ENCODE results near the gene CEL.
A peak's percentile ranks its signal among the peaks of the same experiment; 100 is the strongest.
"Not testable (repeated sequence)": the region's sequence is repeated elsewhere in the genome, so short reads cannot be mapped to it uniquely, and the experiment has no call there.

CEL gene

DNA sequence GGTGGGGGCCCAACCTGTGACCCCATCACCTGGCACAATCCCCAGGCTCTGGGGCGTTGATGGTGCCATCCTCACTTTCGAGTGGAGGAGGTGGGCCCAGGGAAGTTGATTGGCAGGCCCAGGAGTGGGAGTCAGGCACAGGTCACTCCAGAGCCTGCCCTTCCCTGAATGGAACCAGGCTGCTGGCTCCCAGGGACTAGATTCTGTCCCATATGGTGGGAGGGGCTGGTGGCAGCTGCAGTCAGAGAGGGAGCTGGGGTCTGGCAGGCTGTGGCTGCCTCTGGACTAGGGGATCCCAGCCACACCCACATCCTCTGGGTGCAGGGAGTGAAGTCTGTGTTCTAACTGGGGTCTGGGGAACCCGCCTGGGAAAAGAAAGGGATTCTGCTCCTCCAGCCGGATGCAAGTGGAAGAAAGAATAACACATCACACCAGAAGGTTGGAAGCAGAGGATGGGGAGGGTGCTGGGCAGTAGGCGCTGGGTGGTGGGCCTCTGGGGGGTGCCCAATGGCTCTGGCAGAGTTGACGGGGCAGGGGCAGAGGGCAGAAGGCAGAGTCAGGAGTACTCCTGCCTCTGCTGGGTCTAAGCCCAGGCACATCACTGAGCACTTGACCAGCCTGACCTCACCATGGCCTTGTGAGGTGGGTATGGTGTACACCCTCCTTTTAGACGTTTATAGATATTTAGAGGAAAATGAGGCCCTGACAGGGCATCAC lies 25.8 kb downstream of the CEL start:
- no peak for DNase-seq

DNA sequence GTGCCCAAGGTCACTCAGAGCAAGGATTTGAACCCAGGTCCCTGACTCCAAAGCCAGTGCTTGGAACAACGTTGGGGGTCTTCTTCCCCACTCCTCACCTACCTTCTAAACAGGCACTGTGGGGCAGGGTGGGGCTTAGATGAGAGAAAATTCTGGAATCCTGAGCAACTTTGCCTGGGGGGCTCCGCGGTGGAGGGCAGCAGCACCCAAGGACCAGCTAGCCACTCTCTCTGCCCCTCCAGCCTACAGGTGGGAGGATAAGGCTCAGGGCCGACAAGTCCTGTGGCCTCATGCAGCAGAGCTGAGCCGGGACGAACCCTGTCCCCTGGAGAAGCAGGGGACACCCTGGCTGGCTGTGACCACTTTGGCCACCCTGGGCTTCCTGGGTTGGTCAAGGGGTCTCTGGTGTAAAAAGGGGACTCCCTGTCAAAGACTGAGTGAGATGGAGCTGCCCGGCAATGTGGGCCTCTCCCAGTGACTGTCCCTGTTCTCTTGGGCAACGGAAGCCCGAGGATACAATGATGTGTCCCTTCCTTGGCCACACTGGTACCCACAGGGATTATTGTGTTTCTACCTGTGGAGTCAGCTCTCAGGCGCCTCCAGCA lies 26.5 kb downstream of the CEL start:
- no peak for DNase-seq

DNA sequence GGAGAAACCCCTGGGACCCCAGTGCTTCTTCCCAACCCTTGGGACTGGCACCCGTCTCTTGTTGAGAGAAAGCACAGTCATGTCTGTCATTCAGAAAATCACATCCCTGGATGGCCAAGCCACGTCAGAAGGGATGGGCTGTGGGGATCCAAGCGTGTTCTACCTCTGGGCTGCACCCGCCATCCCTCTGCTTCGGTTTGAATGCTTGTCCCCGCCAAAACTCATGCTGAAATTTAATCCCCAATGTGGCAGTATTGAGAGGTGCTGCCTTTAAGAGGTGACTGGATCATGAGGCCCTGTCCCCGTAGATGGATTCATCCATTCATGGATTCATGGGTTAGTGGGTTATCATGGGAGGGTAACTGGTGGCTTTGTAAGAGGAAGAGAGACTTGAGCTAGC lies 27.0 kb downstream of the CEL start:
- DNase-seq = no peak

DNA sequence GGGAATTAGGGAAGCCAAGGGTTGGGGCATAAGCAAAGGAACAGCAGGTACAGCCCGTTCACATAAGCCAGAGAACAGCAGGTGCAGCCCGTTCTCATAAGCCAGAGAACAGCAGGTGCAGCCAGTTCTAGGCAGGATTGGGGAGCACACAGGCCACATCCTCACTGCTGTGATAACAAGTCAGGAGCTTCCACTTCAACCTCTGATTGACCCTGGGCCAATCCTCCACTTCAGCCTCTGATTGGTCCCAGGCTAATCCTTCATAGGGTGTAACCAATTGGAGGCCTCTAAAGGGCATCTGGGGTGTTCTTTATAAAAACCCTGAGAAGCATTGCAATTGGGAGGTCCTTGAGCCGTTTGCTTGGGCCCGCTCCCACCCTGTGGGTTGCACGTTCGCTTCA lies 27.5 kb downstream of the CEL start:
- peak in 1 of 5 experiments; percentile 27 for DNase-seq

DNA sequence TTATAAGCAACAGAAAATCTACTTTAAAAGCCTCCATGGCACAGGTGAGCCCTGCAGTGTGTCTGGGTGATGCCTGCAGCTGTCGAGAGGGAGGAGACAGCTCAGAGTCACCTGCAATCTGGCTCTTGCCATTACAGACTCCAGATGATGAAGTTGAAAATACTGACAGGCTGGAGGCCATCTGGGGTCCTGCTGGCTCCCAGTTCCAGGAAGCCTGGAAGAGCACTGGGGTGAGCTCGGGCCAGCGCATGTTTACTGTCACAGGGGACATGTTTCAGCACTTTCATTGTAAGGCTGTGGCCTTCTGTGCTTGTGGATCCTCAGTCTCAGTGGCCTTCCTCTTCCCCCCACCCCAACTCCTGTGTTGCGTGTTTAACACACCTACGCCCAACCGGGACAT lies 28.4 kb downstream of the CEL start:
- DNase-seq = no peak

DNA sequence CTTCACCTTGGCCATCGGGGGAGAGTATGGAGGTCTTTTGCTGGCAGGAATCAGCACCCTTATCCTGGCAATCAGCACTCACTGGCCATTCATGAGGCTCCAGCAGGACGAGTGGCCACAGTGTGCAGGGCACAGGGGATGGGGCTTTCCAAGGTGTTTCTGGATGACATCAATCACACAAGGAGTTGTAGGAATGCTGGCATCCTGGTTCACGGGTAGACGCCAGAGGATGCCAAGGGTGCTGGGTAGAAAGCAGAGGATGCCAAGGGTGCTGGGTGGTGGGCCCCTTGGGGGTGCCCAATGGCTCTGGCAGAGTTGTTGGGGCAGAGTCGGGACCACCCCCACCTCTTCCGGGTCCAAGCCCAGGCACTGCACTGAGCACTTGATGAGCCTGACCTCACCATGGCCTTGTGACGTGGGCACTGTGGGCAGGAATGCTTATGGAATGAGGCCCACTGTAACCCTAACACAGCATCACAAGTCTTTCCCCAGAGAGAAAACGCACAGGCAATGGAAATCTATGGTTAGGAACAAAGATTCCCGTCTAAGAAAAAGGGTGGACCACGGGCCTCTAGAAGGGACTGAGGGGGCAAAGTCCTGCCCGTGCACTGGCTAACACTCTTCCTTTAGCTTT lies 29.1 kb downstream of the CEL start:
- DNase-seq = no peak

DNA sequence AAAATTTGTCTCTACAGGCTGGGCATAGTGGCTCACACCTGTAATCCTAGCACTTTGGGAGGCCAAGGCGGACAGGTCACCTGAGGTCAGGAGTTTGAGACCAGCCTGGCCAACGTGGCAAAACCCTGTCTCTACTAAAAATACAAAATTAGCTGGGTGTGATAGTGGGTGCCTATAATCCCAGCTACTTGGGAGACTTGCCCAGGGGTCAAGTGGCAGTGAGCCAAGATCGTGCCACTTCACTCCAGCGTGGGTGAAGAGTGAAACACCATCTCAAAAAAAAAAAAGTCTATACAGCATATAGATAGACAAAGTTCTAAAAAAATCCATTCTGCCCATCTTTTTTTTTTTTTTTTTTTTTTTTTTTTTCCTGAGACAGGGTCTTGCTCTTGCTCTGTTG lies 32.6 kb downstream of the CEL start:
- DNase-seq = not testable (repeated sequence)

DNA sequence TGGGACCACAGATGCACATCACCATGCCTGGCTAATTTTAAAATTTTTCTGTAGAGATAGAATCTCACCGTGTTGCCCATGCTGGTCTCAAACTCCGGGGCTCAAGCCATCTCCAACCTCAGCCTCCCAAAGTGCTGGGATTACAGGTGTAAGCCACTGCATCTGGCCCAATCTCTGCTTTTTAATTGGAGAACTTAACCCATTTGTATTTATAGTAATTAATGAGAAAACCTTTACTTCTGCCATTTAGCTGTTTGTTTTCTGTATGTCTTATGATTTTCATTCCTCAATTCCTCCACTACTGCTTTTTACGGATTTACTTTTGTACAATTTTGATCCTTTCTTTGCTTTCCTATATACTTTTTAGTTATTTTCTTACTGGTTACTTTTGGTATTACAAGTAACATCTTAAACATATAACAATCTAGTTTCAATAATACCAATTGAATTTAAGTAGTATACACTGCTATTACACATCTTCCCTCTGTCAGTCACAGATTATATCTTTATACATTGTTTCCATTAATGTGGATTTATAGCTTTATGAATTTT lies 33.1 kb downstream of the CEL start:
- no peak for DNase-seq

DNA sequence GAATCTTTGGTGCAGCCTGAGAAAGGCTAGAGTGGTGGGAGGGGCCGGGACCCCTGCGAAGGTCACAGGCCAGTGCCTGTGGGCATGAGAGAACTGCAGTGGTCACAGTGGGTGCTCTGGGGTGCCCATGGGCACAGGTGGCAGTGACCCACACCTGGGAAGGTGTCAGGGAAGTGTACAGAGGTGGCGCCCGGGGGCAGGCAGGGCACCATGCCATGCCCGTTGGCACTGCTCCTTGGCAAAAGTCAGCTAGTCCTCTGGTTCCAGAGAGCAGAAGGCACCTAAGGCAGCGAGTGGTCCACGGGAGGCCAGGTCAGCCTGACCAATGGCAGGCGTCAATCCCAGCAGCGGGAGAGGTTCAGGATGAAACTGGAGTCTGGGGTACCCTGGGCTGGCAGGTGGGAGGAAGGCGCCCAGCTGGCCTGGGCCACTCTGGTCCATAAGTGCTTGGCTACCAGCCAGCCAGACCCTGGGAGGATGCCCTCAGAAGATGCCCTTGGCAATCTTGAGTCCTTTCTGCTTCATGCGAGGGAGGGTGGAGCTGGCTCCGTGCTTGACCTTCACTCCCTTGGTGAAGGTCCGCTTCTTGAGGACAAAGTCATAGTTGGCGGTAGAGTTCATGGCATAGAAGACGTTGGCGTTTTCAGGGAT lies 36.4 kb downstream of the CEL start:
- no peak for DNase-seq

DNA sequence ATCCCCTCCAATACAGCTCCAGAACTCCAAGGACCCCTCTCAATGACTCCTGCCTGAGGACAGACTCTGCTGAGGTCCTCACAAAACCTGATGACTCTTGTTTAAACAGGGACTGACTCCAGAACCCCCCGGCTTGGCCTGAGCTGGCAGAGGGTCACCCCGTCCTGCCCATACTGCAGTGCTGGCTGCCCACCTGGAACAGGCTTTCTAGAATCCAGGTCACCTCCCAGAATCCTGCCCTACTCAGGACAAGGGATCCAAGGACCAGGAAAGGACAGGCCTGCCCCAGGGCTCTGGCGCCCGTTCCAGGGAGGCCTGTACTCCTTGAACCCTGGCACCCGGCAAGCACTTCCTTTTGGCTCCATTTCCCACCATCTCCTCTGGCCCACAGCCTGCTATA lies 37.1 kb downstream of the CEL start:
- no peak for DNase-seq

DNA sequence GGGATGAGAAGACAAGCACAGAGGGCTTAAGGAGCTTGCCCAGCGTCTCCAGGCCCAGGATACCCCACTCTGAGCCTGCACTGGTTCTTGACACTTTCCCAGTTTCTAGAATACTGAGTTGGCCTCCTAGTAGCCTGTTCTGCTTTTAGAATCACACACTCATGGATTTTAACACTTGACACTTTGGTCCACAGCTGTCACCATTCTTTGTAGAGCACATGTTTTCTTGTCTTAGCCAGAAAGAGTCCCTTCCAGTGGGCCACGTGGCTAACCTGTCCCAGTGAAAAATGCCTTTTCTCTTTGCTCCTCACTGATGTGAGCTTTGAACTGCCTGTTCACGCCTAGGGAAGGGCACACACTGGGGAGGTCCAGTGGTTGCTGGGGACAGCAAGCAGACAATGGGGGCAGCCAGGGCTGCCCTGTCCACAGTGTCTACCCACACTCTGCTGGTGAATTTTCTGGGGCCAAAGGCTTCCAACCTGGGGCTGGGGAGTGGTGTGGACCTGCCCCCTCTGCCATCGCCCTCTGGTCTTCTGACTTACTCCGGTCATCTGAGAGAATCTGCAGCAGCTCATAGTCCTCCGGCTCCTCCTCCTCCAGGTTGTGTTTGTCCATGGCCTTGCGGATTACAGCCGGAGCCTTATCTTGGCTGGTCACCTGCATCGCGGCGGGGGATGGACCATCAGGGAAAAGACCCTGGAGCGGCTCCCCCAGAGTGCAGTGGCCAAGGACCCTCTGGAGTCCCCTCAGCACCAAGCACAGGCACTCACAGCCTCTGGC lies 38.1 kb downstream of the CEL start:
- DNase-seq = no peak

DNA sequence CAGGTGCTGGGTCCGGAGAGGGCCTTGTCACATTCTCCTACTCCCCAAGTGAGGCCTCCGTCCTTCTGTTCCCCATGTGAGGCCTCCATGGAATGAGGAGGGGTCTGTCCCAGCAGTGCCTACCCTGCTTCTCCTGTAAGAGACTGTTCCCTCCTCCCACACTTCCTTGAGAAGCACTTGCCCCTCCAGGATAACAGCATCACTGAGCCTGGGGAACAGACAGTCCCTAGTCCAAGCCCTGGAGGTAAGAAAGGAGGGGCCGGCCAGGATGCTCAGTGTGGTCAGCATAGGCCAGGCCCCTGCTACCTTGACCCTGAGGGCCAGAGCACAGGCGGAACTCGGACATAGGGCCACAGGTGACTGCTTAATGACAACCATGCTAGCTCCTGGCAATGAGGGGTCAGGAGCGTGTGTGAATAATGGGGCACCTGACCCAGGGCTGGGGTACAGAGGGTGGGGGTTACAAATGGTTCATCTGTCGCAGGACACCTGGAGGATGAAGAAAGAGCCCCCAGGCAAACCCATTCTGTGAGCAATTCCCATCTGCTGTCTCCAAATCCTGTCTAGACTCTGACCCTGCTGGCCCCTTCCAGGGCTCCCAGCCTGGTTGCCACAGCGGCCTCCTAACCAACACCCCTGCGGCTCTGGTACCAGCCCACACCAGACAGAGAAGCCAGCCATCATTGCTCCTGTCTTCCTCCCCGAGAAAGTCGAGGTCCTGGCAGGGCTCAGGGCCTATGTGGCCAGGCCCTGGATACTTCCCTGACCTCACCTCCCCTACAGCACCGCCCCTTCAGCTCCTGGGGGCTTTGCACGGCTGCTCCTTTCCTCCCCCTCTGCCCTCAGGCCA lies 39.0 kb downstream of the CEL start:
- DNase-seq = no peak

DNA sequence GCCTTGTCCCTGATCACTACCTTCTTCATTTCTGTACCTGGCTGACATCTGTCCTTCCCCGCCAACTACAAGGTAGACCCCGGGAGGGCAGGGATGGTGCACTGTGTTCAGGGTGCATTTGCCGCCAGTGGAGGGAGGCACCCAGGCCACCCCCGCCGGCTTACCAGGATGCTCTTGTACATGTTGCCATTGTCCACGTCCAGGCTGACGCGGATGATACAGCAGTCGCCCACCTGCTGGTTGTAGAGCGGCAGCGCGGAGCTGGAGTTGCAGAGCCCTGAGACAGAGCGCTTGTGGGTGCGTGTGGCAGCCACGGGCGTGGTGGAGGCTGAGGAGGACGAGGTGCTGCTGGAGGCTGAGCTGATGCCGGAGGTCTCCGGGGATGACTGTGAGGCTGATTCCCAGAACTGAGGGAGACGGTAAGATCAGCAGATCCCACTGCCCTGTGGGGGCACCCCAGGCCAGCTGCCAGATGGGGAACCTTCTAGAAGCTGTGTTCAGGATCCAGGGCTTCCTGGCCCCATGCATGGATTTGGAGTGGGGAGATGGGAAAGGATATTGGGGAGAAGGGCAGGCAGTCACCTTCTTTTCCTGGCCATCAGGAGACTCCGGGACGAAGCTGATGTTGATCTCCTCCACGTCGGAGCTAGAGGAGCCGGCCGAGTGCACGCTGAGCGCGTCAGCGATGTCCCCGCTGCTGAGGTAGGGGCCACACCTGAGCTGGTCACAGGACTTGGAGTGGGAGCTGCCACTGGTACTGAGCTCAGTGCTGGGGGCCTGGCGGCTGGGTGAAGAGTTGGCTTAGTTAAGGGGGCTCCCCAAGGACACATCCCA lies 39.8 kb downstream of the CEL start:
- no peak for DNase-seq

DNA sequence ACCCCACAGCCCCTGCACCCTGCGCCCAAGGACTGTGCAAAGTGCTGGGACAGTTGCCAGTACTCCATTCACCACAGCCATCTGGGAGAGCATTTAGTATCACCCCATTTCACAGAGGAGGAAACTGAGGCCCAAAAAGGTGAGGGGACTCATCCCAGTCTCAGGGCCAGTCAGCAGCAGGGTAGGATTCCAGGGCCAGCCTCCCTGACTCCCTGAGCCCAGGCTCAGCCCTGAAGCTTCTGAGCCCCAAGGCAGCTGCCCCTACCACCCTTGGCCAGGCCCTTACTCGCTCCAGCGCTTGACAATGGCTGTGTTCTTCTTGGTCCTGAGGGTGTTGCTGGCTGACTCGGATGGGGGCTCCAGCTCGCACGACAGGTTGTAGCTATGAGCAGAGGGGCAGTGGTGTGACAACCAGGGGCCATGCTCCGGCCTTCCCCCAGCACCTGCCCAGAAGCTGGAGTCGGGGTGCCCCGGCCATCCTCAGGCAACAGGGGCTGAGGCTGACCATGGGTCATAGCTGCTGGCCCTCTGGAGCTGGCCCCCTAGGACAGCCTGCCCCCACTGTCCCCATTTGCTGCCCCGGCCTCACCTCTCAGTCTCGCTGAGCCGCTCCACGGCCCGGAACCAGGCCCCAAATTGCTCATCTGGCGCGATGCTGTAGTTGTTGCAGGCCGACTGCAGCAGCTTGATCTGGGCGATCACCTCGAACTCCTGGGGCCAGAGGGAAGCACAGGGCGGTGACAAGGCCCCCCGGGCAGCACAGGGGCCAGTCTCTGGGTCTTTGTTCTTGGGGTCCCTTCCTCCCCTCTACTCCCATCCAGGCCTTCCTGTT lies 40.6 kb downstream of the CEL start:
- DNase-seq = no peak

DNA sequence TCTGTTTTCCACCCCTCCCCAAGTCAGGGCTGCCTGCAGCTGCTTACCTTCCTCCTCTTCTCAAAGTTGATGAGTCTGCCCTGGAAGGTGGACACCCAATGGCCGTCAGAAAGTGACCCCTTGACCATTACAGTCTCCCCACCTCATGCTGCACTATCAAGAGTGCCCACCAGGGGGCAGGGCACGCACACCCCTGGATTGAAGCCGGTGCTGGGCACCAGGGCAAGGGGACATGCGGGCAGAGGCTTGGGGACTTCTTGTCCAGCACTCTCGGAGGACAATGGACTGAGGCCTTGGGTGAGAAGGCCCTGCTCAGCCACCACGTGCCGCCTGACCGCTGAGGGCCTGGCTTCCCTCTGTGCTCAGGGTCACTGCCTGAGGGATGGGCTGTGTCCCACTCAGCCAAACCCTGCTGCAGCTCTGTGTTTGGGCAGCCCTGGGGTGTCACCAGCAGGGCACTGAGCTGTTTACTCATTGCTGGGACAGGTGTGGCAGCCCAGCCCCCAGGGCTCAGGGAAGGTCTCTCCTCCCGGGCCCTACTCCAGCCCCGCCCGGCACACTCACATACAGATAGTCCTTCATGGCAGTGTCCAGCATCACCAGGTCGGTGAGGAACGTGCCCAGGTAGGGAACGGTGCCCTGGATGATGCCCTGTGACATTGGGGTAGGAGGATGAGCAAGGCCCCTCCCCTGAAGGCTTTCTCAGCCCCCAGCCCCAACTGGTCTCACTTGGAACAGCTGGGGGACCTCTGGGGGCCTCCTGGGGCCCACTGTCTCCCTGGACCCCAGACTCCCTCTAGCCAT lies 41.6 kb downstream of the CEL start:
- peak in 4 of 5 experiments; percentile 28 to 39 (median 34) for DNase-seq

DNA sequence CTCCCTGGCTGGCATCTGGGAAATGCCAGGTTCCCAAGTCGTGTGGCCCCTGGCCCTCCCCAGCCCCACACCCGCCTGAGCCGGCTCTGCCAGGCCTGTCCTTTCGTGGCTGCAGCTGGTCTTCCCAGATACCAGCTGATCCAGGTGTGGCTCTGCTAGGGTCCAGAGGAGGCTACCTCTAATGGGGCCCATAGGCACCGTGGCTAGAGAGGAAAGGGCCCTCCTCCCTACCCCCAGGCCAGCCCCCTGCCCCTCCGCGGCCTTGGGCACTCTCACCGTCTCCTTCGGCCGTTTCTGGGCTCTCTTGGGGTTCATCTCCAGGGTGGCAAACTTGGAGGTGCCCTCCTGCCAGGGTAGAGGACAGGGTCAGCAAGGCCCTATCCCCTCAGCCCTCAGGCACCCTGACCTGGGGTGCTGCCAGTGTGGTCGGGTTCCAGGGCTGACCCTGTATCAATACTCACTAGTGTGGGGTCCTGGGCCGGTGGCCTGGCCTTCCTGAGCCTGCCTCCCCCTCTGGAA lies 42.3 kb downstream of the CEL start:
- no peak for DNase-seq

DNA sequence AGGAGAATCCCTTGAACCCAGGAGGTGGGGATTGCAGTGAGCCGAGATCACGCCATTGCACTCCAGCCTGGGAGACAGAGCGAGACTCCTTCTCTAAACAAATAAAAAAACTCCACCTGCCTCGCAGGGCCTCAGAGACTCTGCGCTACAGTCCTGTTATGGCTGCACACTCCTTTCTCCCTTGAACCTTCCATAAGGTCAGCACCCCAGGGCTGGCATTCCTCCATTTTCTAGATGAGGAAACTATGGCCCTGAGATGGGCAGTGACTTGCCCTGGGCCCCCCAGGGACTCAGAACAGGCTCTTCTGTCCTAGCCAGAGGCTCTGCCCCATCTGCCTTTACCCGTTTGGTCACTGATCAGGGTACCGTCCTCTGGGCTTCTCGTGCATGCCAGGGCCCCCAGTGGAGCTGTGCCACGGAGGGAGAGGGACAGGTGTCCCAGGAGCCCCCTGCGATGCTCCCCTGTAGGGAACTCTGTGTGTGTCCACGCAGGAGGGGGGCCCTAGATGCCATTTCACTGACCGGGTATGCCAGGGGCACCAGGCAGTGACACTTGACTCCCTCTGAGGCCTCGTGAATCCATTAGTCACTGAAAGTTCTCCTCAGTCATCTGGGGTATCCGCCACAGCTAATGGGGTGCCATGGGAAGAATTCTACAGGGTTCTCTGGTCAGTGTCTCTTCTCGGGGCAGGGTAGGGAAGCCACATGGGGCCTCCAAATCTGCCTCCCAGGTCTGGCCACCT lies 43.1 kb downstream of the CEL start:
- peak in 1 of 5 experiments; percentile 1 for DNase-seq

DNA sequence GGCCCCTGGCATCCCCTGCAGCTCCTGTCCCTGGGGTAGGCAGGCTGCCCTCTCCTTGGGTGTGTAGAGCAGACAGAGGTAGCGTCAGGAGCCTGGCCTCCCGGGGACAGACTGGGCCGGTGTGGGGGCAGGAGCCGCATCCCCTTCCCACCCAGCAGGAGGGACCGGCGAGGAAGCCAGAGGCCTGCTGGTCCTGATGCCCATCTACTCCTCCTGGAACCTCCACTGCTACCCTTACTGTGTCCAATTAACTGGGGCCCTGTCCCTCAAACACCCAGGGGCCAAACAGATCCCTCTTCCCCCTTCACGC lies 43.6 kb downstream of the CEL start:
- peak in 1 of 5 experiments; percentile 1 for DNase-seq

All from T-helper 2 cell (primary cell).